ENCODE results near the gene PLA2G15. TPM values are rescaled to one million over a fixed set of nuclear protein-coding genes. Genes with fewer than 3 reads are reported as not detected.

PLA2G15 gene
- total RNA-seq, 2 donors from 2014 or later, result 28.3 to 29.1 TPM

GRCh38 chr16:68214726-68215125 lies 30.4 kb upstream of the PLA2G15 start:
- no peaks in the 10 kb centered on the region for H3K27me3 ChIP-seq
- H3K4me3 ChIP-seq, result no peak overlapping the region
- no peaks in the 10 kb centered on the region for H3K4me1 ChIP-seq
- H3K9me3 ChIP-seq, result no peaks in the 10 kb centered on the region
- TF ChIP-seq CTCF (IDR thresholded peaks at IDR 0.05), result no peak
- no peak for DNase-seq (ENCODE audit: low spot score)
- no peaks in the 10 kb centered on the region for H3K36me3 ChIP-seq
- H3K27ac ChIP-seq, result no peak overlapping the region

- DNase-seq (ENCODE audit: low spot score), result no peak
- Histone ChIP-seq H3K27ac (no peak overlapping the region), H3K36me3 (no peaks in the 10 kb centered on the region), H3K27me3 (no peaks in the 10 kb centered on the region), H3K9me3 (no peaks in the 10 kb centered on the region), H3K4me3 (no peak overlapping the region), H3K4me1 (no peaks in the 10 kb centered on the region)
- TF ChIP-seq CTCF (IDR thresholded peaks at IDR 0.05), result no peak
Observed at GRCh38 chr16:68215302-68215701, 29.9 kb upstream of the PLA2G15 start.

- H3K27me3 ChIP-seq, result no peaks in the 10 kb centered on the region
- H3K4me3 ChIP-seq, result no peak overlapping the region
- peaks cover 3% of the 10 kb centered on the region for H3K36me3 ChIP-seq
- no peaks in the 10 kb centered on the region for H3K9me3 ChIP-seq
- H3K4me1 ChIP-seq, result no peaks in the 10 kb centered on the region
- H3K27ac ChIP-seq, result no peak overlapping the region
- DNase-seq (ENCODE audit: low spot score), result no peak
- no peak for TF ChIP-seq CTCF (IDR thresholded peaks at IDR 0.05)
Observed at GRCh38 chr16:68216240-68216639, 28.9 kb upstream of the PLA2G15 start.

- Histone ChIP-seq H3K4me1 (no peaks in the 10 kb centered on the region), H3K4me3 (no peak overlapping the region), H3K36me3 (peaks cover 3% of the 10 kb centered on the region), H3K9me3 (no peaks in the 10 kb centered on the region), H3K27ac (no peak overlapping the region), H3K27me3 (no peaks in the 10 kb centered on the region)
- no peak for TF ChIP-seq CTCF (IDR thresholded peaks at IDR 0.05)
- no peak for DNase-seq (ENCODE audit: low spot score)
Observed at GRCh38 chr16:68217506-68217905, 27.7 kb upstream of the PLA2G15 start.

- no peak for DNase-seq (ENCODE audit: low spot score)
- no peaks in the 10 kb centered on the region for H3K9me3 ChIP-seq
- peaks cover 3% of the 10 kb centered on the region for H3K36me3 ChIP-seq
- no peaks in the 10 kb centered on the region for H3K27me3 ChIP-seq
- no peaks in the 10 kb centered on the region for H3K4me1 ChIP-seq
- H3K4me3 ChIP-seq, result no peak overlapping the region
- no peak overlapping the region for H3K27ac ChIP-seq
- TF ChIP-seq CTCF (IDR thresholded peaks at IDR 0.05), result no peak
Observed at GRCh38 chr16:68219725-68220351, 25.3 kb upstream of the PLA2G15 start.

- Histone ChIP-seq H3K9me3 (no peaks in the 10 kb centered on the region), H3K27ac (no peak overlapping the region), H3K36me3 (peaks cover 3% of the 10 kb centered on the region), H3K4me1 (peaks cover 0 to 12% of the 10 kb centered on the region in 2 donors), H3K27me3 (no peaks in the 10 kb centered on the region), H3K4me3 (no peak overlapping the region)
- no peak for DNase-seq (ENCODE audit: low spot score)
- TF ChIP-seq CTCF (IDR thresholded peaks at IDR 0.05), result no peak
Observed at GRCh38 chr16:68223072-68223471, 22.1 kb upstream of the PLA2G15 start.
